Thyroid gland (tissue), 4 donors: ENCODE data around the gene TMEM259. TPM values are rescaled to one million over a fixed set of nuclear protein-coding genes. Genes with fewer than 3 reads are reported as not detected.

Experiments used
- DNase-seq, 2 donors: peaks; one replicate each; pipeline ENCODE4 v3.0.0-alpha.2; 2019
- H3K27ac ChIP-seq, 3 donors: fragments of 200-600 bp; sonication (generic); 1 replicate in 2 of 3; 2 replicates in 1 of 3; pipeline ENCODE4 v1.5.1; 2016 to 2019; ENCODE audit warnings: mild to moderate bottlenecking in 1 of 3, moderate library complexity in 1 of 3
- H3K27me3 ChIP-seq: fragments of 200-600 bp; sonication (generic); one replicate; pipeline ENCODE4 v1.5.1; 2019
- H3K36me3 ChIP-seq, 2 donors: fragments of 200-600 bp; sonication (generic); one replicate each; pipeline ENCODE4 v1.5.1; 2016 to 2019
- H3K4me1 ChIP-seq, 2 donors: fragments of 200-600 bp; sonication (generic); one replicate each; pipeline ENCODE4 v1.5.1; 2017 to 2019
- H3K4me3 ChIP-seq, 3 donors: fragments of 200-600 bp; sonication (generic); replicated peaks in 1 of 3; 1 replicate in 2 of 3; 2 replicates in 1 of 3; pipeline ENCODE4 v1.5.1; 2016; ENCODE audit warnings: mild to moderate bottlenecking in 1 of 3
- H3K9me3 ChIP-seq: fragments of 200-600 bp; sonication (generic); one replicate; pipeline ENCODE4 v1.5.1; 2017
- CTCF ChIP-seq, 6 experiments: fragments of 200-600 bp in 3 of 6; fragments of 450-650 bp in 3 of 6; sonication (generic) in 3 of 6; IDR thresholded peaks; one replicate each; pipeline ENCODE4 v1.5.1; 2016 to 2019; ENCODE audit warnings: antibody characterized with exemption in 6 of 6, mild to moderate bottlenecking in 2 of 6, inconsistent platforms in 1 of 6, moderate library complexity in 1 of 6
- POLR2A ChIP-seq, 2 donors: fragments of 450-650 bp; IDR thresholded peaks; one replicate each; pipeline ENCODE4 v1.6.1; 2017; ENCODE audit warnings: antibody characterized with exemption in 2 of 2, mild to moderate bottlenecking in 2 of 2, moderate library complexity in 1 of 2
- WGBS, 2 donors: methylation state at CpG; one replicate each; pipeline ENCODE4 v1.1.5; 2017; 5-methylcytosine and 5-hydroxymethylcytosine counted together
- intact Hi-C: fragments of 100-400 bp; cut with DNase I; formaldehyde crosslinking; loops from one replicate; pipeline ENCODE4 v1.15.1; 2023
- total RNA-seq, 4 donors: library from RNA; depleted of rRNA; stranded (reverse); fragments of >200 nt; gene quantifications; one replicate each; pipeline ENCODE4 v1.2.3, GENCODE V29; 2016

Gene TMEM259
- total RNA-seq, 4 donors from 2014 or later: 162 to 238 (median 192) TPM

GRCh38 chr19:1017115-1017905, 3.6 kb downstream of the TMEM259 start:
- H3K9me3 ChIP-seq: no peaks in the 10 kb centered on the region
- no peak overlapping the region for H3K4me3 ChIP-seq
- H3K27me3 ChIP-seq: no peaks in the 10 kb centered on the region
- no peak for DNase-seq
- WGBS, 2 donors: 79 to 81% methylated on average over 17 to 20 of the region's 24 CpGs
- peak overlapping the region in 1 of 3 donors; percentile 33 for H3K27ac ChIP-seq
- peaks cover 5 to 14% of the 10 kb centered on the region in 2 donors for H3K36me3 ChIP-seq
- TF ChIP-seq POLR2A (IDR thresholded peaks at IDR 0.05): no peak
- no peak for TF ChIP-seq CTCF (IDR thresholded peaks at IDR 0.05)
- H3K4me1 ChIP-seq: peaks cover 35 to 50% of the 10 kb centered on the region in 2 donors
- intact Hi-C loops: no loop called here

- Histone ChIP-seq H3K27me3 (no peaks in the 10 kb centered on the region), H3K27ac (peak overlapping the region in 1 of 3 donors; percentile 33), H3K9me3 (no peaks in the 10 kb centered on the region), H3K36me3 (peaks cover 12 to 20% of the 10 kb centered on the region in 2 donors), H3K4me3 (no peak overlapping the region), H3K4me1 (peaks cover 29 to 44% of the 10 kb centered on the region in 2 donors)
- no peak for DNase-seq
- 63 to 67% methylated on average over 10 to 12 of the region's 12 CpGs for WGBS, 2 donors
- TF ChIP-seq CTCF (IDR thresholded peaks at IDR 0.05) (no peak), POLR2A (IDR thresholded peaks at IDR 0.05) (no peak)
- intact Hi-C loops: no loop called here
Measured at GRCh38 chr19:1016647-1017114, 4.2 kb downstream of the TMEM259 start.

GRCh38 chr19:1015782-1016646, 4.9 kb downstream of the TMEM259 start:
- 64 to 66% methylated on average over 8 to 26 of the region's 31 CpGs for WGBS, 2 donors
- TF ChIP-seq POLR2A (IDR thresholded peaks at IDR 0.05) (no peak), CTCF (IDR thresholded peaks at IDR 0.05) (no peak)
- no peaks in the 10 kb centered on the region for H3K27me3 ChIP-seq
- peaks cover 29 to 44% of the 10 kb centered on the region in 2 donors for H3K4me1 ChIP-seq
- DNase-seq: no peak
- peaks cover 18 to 27% of the 10 kb centered on the region in 2 donors for H3K36me3 ChIP-seq
- no peak overlapping the region for H3K4me3 ChIP-seq
- H3K9me3 ChIP-seq: no peaks in the 10 kb centered on the region
- no peak overlapping the region for H3K27ac ChIP-seq
- intact Hi-C loops: no loop called here

GRCh38 chr19:1015061-1015781, 5.7 kb downstream of the TMEM259 start:
- Histone ChIP-seq H3K9me3 (no peaks in the 10 kb centered on the region), H3K36me3 (peaks cover 26 to 35% of the 10 kb centered on the region in 2 donors), H3K4me3 (no peak overlapping the region), H3K4me1 (peaks cover 29 to 44% of the 10 kb centered on the region in 2 donors), H3K27ac (no peak overlapping the region), H3K27me3 (no peaks in the 10 kb centered on the region)
- WGBS, 2 donors: 85 to 88% methylated on average over 17 to 23 of the region's 29 CpGs
- TF ChIP-seq POLR2A (IDR thresholded peaks at IDR 0.05) (no peak), CTCF (IDR thresholded peaks at IDR 0.05) (no peak)
- DNase-seq: no peak
- intact Hi-C loops: no loop called here
